NCI-H1436 (cell line): Measurements from ENCODE around the gene LDHA.

Experiments
- DNase-seq: peaks from one replicate; lab custom pipeline; 2025; lab: John Stamatoyannopoulos, UW

Gene LDHA

GRCh38 chr11:18394275-18394927 lies at the start of gene LDHA:
TSS of gene LDHA (plus strand) at chr11:18394563. CDS start at chr11:18396843, 2,280 bp downstream.
- peak; percentile 96 for DNase-seq

- DNase-seq = no peak
These were observed 46.8 kb upstream of the LDHA start for GRCh38 chr11:18347471-18348125.

GRCh38 chr11:18352581-18352980 lies 41.8 kb upstream of the LDHA start:
- DNase-seq = no peak

GRCh38 chr11:18358646-18359045 lies 35.7 kb upstream of the LDHA start:
- no peak for DNase-seq

- no peak for DNase-seq
These were observed 33.2 kb upstream of the LDHA start for GRCh38 chr11:18361154-18361553.

- DNase-seq = no peak
These were observed 29.8 kb upstream of the LDHA start for GRCh38 chr11:18364495-18365073.

- DNase-seq = no peak
These were observed 28.6 kb upstream of the LDHA start for GRCh38 chr11:18365741-18366140.

- no peak for DNase-seq
These were observed 28.1 kb upstream of the LDHA start for GRCh38 chr11:18366286-18366685.

GRCh38 chr11:18367431-18367830 lies 26.9 kb upstream of the LDHA start:
- DNase-seq = no peak

- no peak for DNase-seq
These were observed 26.1 kb upstream of the LDHA start for GRCh38 chr11:18368221-18368620.

- DNase-seq = no peak
These were observed 25.0 kb upstream of the LDHA start for GRCh38 chr11:18369398-18369797.

GRCh38 chr11:18371279-18371678 lies 23.1 kb upstream of the LDHA start:
- DNase-seq = no peak

- DNase-seq = no peak
These were observed 22.2 kb upstream of the LDHA start for GRCh38 chr11:18372201-18372600.

GRCh38 chr11:18374956-18375355 lies 19.4 kb upstream of the LDHA start:
- DNase-seq = no peak

- no peak for DNase-seq
These were observed 18.4 kb upstream of the LDHA start for GRCh38 chr11:18375941-18376340.

- no peak for DNase-seq
These were observed 15.2 kb upstream of the LDHA start for GRCh38 chr11:18379201-18379600.

GRCh38 chr11:18383388-18384156 lies 10.8 kb upstream of the LDHA start:
- DNase-seq = no peak

GRCh38 chr11:18384157-18384641 lies 10.2 kb upstream of the LDHA start:
- no peak for DNase-seq

GRCh38 chr11:18390088-18390487 lies 4.3 kb upstream of the LDHA start:
- no peak for DNase-seq

GRCh38 chr11:18392434-18393321 lies 1.7 kb upstream of the LDHA start:
- DNase-seq = no peak

GRCh38 chr11:18393581-18394274 lies 635 bp upstream of the LDHA start:
- no peak for DNase-seq
